Astrocyte of the spinal cord (primary cell): ENCODE results near the gene ACADS.
A peak's percentile ranks its signal among the peaks of the same experiment; 100 is the strongest.
"Not testable (repeated sequence)": the region's sequence is repeated elsewhere in the genome, so short reads cannot be mapped to it uniquely, and the experiment has no call there.

Source experiments
- DNase-seq: peaks from one replicate; pipeline ENCODE4 v3.0.0; 2011; ENCODE audit warnings: low read depth, low spot score
- H3K4me3 ChIP-seq: 2 replicates; pipeline ENCODE4 v1.5.1; 2011; ENCODE audit warnings: low read depth, mild to moderate bottlenecking, low read length, moderate library complexity
- CTCF ChIP-seq: IDR thresholded peaks from 2 replicates; pipeline ENCODE4 v1.5.1; 2012; ENCODE audit warnings: low read depth, mild to moderate bottlenecking, low read length, inconsistent platforms
- in situ Hi-C: cut with HindIII; loops from 2 replicates; pipeline ENCODE4 v1.10.0; 2017; ENCODE audit warnings: low sequenced_read_pairs

The ACADS gene

GRCh38 chr12:120724720-120725119, 906 bp upstream of the ACADS start:
- H3K4me3 ChIP-seq: no peak overlapping the region
- no peak for DNase-seq
- in situ Hi-C loops: no loop called here

GRCh38 chr12:120725151-120725658, 421 bp upstream of the ACADS start:
- no peak for TF ChIP-seq CTCF
- H3K4me3 ChIP-seq: peak overlapping the region; percentile 47
- DNase-seq: peak; percentile 3
- in situ Hi-C loops: no loop called here

More at GRCh38 chr12:120724720-120725119, 906 bp upstream of the ACADS start:
- TF ChIP-seq CTCF: no peak

- TF ChIP-seq CTCF: no peak
- in situ Hi-C loops: no loop called here
- no peak for DNase-seq
- no peak overlapping the region for H3K4me3 ChIP-seq
Observed at GRCh38 chr12:120726510-120726793, 826 bp downstream of the ACADS start.

- in situ Hi-C loops: no loop called here
- TF ChIP-seq CTCF: no peak
- no peak for DNase-seq
- no peak overlapping the region for H3K4me3 ChIP-seq
Observed at GRCh38 chr12:120726961-120727360, 1.3 kb downstream of the ACADS start.

- H3K4me3 ChIP-seq, DNase-seq, in situ Hi-C loops: not testable (repeated sequence)
Observed at GRCh38 chr12:120732198-120732597, 6.6 kb downstream of the ACADS start.

- in situ Hi-C loops: no loop called here
- DNase-seq: no peak
- no peak overlapping the region for H3K4me3 ChIP-seq
- TF ChIP-seq CTCF: no peak
Observed at GRCh38 chr12:120733574-120733973, 7.9 kb downstream of the ACADS start.

GRCh38 chr12:120734210-120734609, 8.6 kb downstream of the ACADS start:
- TF ChIP-seq CTCF: no peak
- no peak overlapping the region for H3K4me3 ChIP-seq
- in situ Hi-C loops: no loop called here
- no peak for DNase-seq
